NT2/D1 (cell line): ENCODE results near the gene MPHOSPH8.

Source experiments
- DNase-seq: peaks from one replicate; pipeline ENCODE4 v3.0.0-alpha.2; 2011; ENCODE audit warnings: low read depth, low spot score
- H3K27me3 ChIP-seq: 2 replicates; pipeline ENCODE4 v1.6.0; 2011; ENCODE audit warnings: mild to moderate bottlenecking; ENCODE audit not compliant: insufficient read length, insufficient read depth
- H3K36me3 ChIP-seq: 2 replicates; pipeline ENCODE4 v1.6.1; 2011; ENCODE audit warnings: mild to moderate bottlenecking, low read length, mixed read lengths; ENCODE audit not compliant: insufficient read depth, insufficient read length
- H3K4me1 ChIP-seq: 2 replicates; pipeline ENCODE4 v1.5.1; 2011; ENCODE audit not compliant: insufficient read depth, insufficient read length
- H3K4me3 ChIP-seq: 2 replicates; pipeline ENCODE4 v1.5.1; 2011; ENCODE audit warnings: low read depth; ENCODE audit not compliant: insufficient read length
- H3K9ac ChIP-seq: 2 replicates; pipeline ENCODE4 v1.6.0; 2011; ENCODE audit warnings: low read depth; ENCODE audit not compliant: insufficient read length
- H3K9me3 ChIP-seq: 2 replicates; pipeline ENCODE4 v1.5.1; 2011; ENCODE audit warnings: mild to moderate bottlenecking, low read length; ENCODE audit not compliant: insufficient read depth
- SUZ12 ChIP-seq: IDR thresholded peaks from 2 replicates; pipeline ENCODE4 v1.6.1; 2011; ENCODE audit not compliant: insufficient read length, insufficient read depth; ENCODE audit errors: extremely low read depth
- YY1 ChIP-seq: IDR thresholded peaks from 2 replicates; pipeline ENCODE4 v1.6.1; 2011; ENCODE audit not compliant: insufficient read length, insufficient read depth
- ZNF274 ChIP-seq: IDR thresholded peaks from 2 replicates; pipeline ENCODE4 v1.6.1; 2011; ENCODE audit warnings: mild to moderate bottlenecking, low read depth, low read length

The MPHOSPH8 gene

GRCh38 chr13:19658831-19659230 lies 25.4 kb downstream of the MPHOSPH8 start:
- H3K36me3 ChIP-seq = peaks cover 38% of the 10 kb centered on the region
- H3K9me3 ChIP-seq = no peaks in the 10 kb centered on the region
- H3K27me3 ChIP-seq = no peaks in the 10 kb centered on the region
- no peak overlapping the region for H3K4me3 ChIP-seq
- DNase-seq = no peak
- no peaks in the 10 kb centered on the region for H3K4me1 ChIP-seq
- H3K9ac ChIP-seq = no peak overlapping the region
- TF ChIP-seq ZNF274 = no peak
- no peak for TF ChIP-seq SUZ12
- TF ChIP-seq YY1 = no peak

GRCh38 chr13:19661126-19661525 lies 27.7 kb downstream of the MPHOSPH8 start:
- Histone ChIP-seq H3K4me1 (no peaks in the 10 kb centered on the region), H3K36me3 (peaks cover 47% of the 10 kb centered on the region), H3K27me3 (no peaks in the 10 kb centered on the region), H3K9ac (no peak overlapping the region), H3K4me3 (no peak overlapping the region), H3K9me3 (no peaks in the 10 kb centered on the region)
- DNase-seq = no peak
- TF ChIP-seq ZNF274 (no peak), YY1 (no peak), SUZ12 (no peak)

GRCh38 chr13:19661561-19661960 lies 28.1 kb downstream of the MPHOSPH8 start:
- Histone ChIP-seq H3K36me3 (peaks cover 51% of the 10 kb centered on the region), H3K4me1 (no peaks in the 10 kb centered on the region), H3K9ac (no peak overlapping the region), H3K9me3 (no peaks in the 10 kb centered on the region), H3K27me3 (no peaks in the 10 kb centered on the region), H3K4me3 (peak overlapping the region; percentile 6)
- TF ChIP-seq SUZ12 (no peak), YY1 (no peak)
- no peak for DNase-seq

GRCh38 chr13:19663416-19663979 lies 30.0 kb downstream of the MPHOSPH8 start:
- Histone ChIP-seq H3K9ac (no peak overlapping the region), H3K4me3 (no peak overlapping the region), H3K27me3 (no peaks in the 10 kb centered on the region), H3K4me1 (no peaks in the 10 kb centered on the region), H3K9me3 (no peaks in the 10 kb centered on the region), H3K36me3 (peaks cover 66% of the 10 kb centered on the region)
- DNase-seq = no peak
- TF ChIP-seq SUZ12 (no peak), ZNF274 (no peak), YY1 (no peak)

GRCh38 chr13:19664481-19665230 lies 31.2 kb downstream of the MPHOSPH8 start:
- TF ChIP-seq SUZ12 (no peak), YY1 (no peak), ZNF274 (no peak)
- no peak overlapping the region for H3K9ac ChIP-seq
- no peaks in the 10 kb centered on the region for H3K27me3 ChIP-seq
- DNase-seq = no peak
- H3K4me1 ChIP-seq = no peaks in the 10 kb centered on the region
- no peak overlapping the region for H3K4me3 ChIP-seq
- H3K9me3 ChIP-seq = no peaks in the 10 kb centered on the region
- peaks cover 65% of the 10 kb centered on the region for H3K36me3 ChIP-seq

- TF ChIP-seq ZNF274 = no peak
- TF ChIP-seq YY1 = no peak
- TF ChIP-seq SUZ12 = no peak
- H3K9ac ChIP-seq = no peak overlapping the region
- no peaks in the 10 kb centered on the region for H3K4me1 ChIP-seq
- H3K27me3 ChIP-seq = no peaks in the 10 kb centered on the region
- no peak for DNase-seq
- H3K4me3 ChIP-seq = no peak overlapping the region
- peaks cover 72% of the 10 kb centered on the region for H3K36me3 ChIP-seq
- H3K9me3 ChIP-seq = no peaks in the 10 kb centered on the region
Observed at GRCh38 chr13:19665427-19665859, 32.0 kb downstream of the MPHOSPH8 start.

GRCh38 chr13:19668778-19669177 lies 35.3 kb downstream of the MPHOSPH8 start:
- Histone ChIP-seq H3K4me3 (no peak overlapping the region), H3K9ac (no peak overlapping the region), H3K4me1 (no peaks in the 10 kb centered on the region), H3K36me3 (peaks cover 88% of the 10 kb centered on the region), H3K27me3 (no peaks in the 10 kb centered on the region), H3K9me3 (no peaks in the 10 kb centered on the region)
- no peak for DNase-seq
- TF ChIP-seq YY1 (no peak), ZNF274 (no peak)
